ENCODE results near the gene RAB12.

Gene RAB12

GRCh38 chr18:8603663-8604520 is 5.3 kb upstream of the RAB12 start:
- peak; percentile 40 for DNase-seq (ENCODE audit: low read depth)
- peak overlapping the region; percentile 69 for H3K4me3 ChIP-seq (ENCODE audit: low read depth, low read length)
- no peak for TF ChIP-seq CTCF (IDR thresholded peaks at IDR 0.05; ENCODE audit: insufficient read depth, low read depth, low read length, missing control alignments)

- H3K4me3 ChIP-seq (ENCODE audit: low read depth, low read length), result no peak overlapping the region
- peak; percentile 43 for DNase-seq (ENCODE audit: low read depth)
- no peak for TF ChIP-seq CTCF (IDR thresholded peaks at IDR 0.05; ENCODE audit: insufficient read depth, low read depth, low read length, missing control alignments)
These were observed 3.3 kb upstream of the RAB12 start for GRCh38 chr18:8605974-8606373.

- peak overlapping the region; percentile 86 for H3K4me3 ChIP-seq (ENCODE audit: low read depth, low read length)
- peak; percentile 77 for DNase-seq (ENCODE audit: low read depth)
- TF ChIP-seq CTCF (IDR thresholded peaks at IDR 0.05; ENCODE audit: insufficient read depth, low read depth, low read length, missing control alignments), result no peak
These were observed 1.2 kb upstream of the RAB12 start for GRCh38 chr18:8607776-8608742.

- peak overlapping the region; percentile 74 for H3K4me3 ChIP-seq (ENCODE audit: low read depth, low read length)
- DNase-seq (ENCODE audit: low read depth), result peak; percentile 48
- no peak for TF ChIP-seq CTCF (IDR thresholded peaks at IDR 0.05; ENCODE audit: insufficient read depth, low read depth, low read length, missing control alignments)
These were observed 622 bp downstream of the RAB12 start for GRCh38 chr18:8609659-8610458.

- DNase-seq (ENCODE audit: low read depth), result peak; percentile 52
- peak overlapping the region; percentile 74 for H3K4me3 ChIP-seq (ENCODE audit: low read depth, low read length)
- no peak for TF ChIP-seq CTCF (IDR thresholded peaks at IDR 0.05; ENCODE audit: insufficient read depth, low read depth, low read length, missing control alignments)
These were observed 1.2 kb downstream of the RAB12 start for GRCh38 chr18:8610459-8610851.

GRCh38 chr18:8611916-8612576 is 2.8 kb downstream of the RAB12 start:
- H3K4me3 ChIP-seq (ENCODE audit: low read depth, low read length), result peak overlapping the region; percentile 13; the same call in 1 of the 2 replicates
- TF ChIP-seq CTCF (IDR thresholded peaks at IDR 0.05; ENCODE audit: insufficient read depth, low read depth, low read length, missing control alignments), result no peak
- no peak for DNase-seq (ENCODE audit: low read depth)

All from GM12865 (cell line).